Activated CD8-positive, alpha-beta T cell treated with anti-CD3 and anti-CD28 coated beads for 36 hours (primary cell): Measurements from ENCODE around the gene WIPF1. TPM values are rescaled to one million over a fixed set of nuclear protein-coding genes. Genes with fewer than 3 reads are reported as not detected.

Experiments used
- ATAC-seq: fragments of 200-7000 bp; cut with Tn5 transposase; one replicate; pipeline ENCODE4 v1.10.0; 2021; ENCODE audit warnings: mild to moderate bottlenecking, moderate library complexity
- CTCF ChIA-PET: fragments of 350-600 bp; sonication (Branson Sonifier 250); formaldehyde crosslinking; loops from one replicate; lab custom pipeline; 2021; ENCODE audit warnings: antibody characterized with exemption; lab: Charles Lee
- POLR2A ChIA-PET: fragments of 350-600 bp; sonication (Branson Sonifier 250); formaldehyde crosslinking; loops from one replicate; lab custom pipeline; 2021; ENCODE audit warnings: antibody characterized with exemption; lab: Charles Lee
- DNase-seq: peaks from one replicate; pipeline ENCODE4 v3.0.0-alpha.2; 2020
- H3K27ac Mint-ChIP-seq: one replicate; pipeline ENCODE4 v1.8.0; 2021; ENCODE audit warnings: mild to moderate bottlenecking, mixed read lengths
- H3K27me3 Mint-ChIP-seq: one replicate; pipeline ENCODE4 v1.8.0; 2021; ENCODE audit warnings: mixed read lengths
- H3K36me3 Mint-ChIP-seq: one replicate; pipeline ENCODE4 v1.8.0; 2021; ENCODE audit warnings: low read depth, mixed read lengths
- H3K4me1 Mint-ChIP-seq: one replicate; pipeline ENCODE4 v1.8.0; 2021; ENCODE audit warnings: low read depth, mixed read lengths
- H3K4me3 Mint-ChIP-seq: one replicate; pipeline ENCODE4 v1.8.0; 2021; ENCODE audit warnings: mild to moderate bottlenecking, moderate library complexity, mixed read lengths
- H3K9me3 Mint-ChIP-seq: one replicate; pipeline ENCODE4 v1.8.0; 2021; ENCODE audit warnings: mixed read lengths
- CTCF ChIP-seq: fragments of 200-600 bp; IDR thresholded peaks from one replicate; pipeline ENCODE4 v1.8.0; 2022; ENCODE audit warnings: antibody characterized with exemption, mild to moderate bottlenecking
- intact Hi-C: fragments of 100-400 bp; cut with micrococcal nuclease; formaldehyde crosslinking; loops from one replicate; pipeline ENCODE4 v1.10.0; 2022
- total RNA-seq, 2 experiments: library from RNA; stranded (reverse); gene quantifications; one replicate each; pipeline ENCODE4 v1.2.3, GENCODE V29; 2021

Gene WIPF1
- total RNA-seq, 2 experiments from 2014 or later: 361 to 365 TPM

DNA sequence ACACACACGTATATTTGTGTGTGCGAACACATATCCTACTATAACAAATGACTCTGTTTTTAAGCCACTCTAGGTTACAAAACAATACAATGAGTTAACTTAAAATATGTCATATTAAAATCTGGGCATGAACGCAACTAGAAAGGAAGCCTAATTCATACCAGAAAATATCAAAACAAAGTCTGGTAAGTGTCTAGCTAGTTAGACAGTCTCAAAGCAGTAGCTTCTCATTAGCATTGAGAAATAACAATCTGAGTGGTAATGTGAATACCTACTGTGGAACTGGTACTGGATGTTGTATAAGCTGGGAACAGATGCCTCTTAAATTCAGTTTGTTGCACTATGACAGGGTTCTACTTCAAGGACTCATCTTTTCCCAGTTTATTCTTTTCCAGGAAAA, 32.5 kb upstream of the WIPF1 start:
- intact Hi-C loops: loop anchor here (2.0 kb wide), 1 partner anchor 13 kb away; no protein-coding TSS in a partner anchor
- peaks cover 64% of the 10 kb centered on the region for H3K4me1 Mint-ChIP-seq
- peaks cover 75% of the 10 kb centered on the region for H3K36me3 Mint-ChIP-seq
- H3K27me3 Mint-ChIP-seq: no peaks in the 10 kb centered on the region
- H3K27ac Mint-ChIP-seq: peak overlapping the region; percentile 99
- DNase-seq (no peak), ATAC-seq (no peak)
- H3K4me3 Mint-ChIP-seq: peak overlapping the region; percentile 85
- TF ChIP-seq CTCF: no peak
- POLR2A ChIA-PET: interaction anchor here (1.1 to 14.4 kb wide), 3 partner anchors 19 to 51 kb away, joined by 3 to 283 read pairs (median 198); partner anchors contain the start of gene WIPF1
- CTCF ChIA-PET: interaction anchor here (0.7 to 2.0 kb wide), 5 partner anchors 13 to 56 kb away, joined by 3 to 6 read pairs (median 4); no protein-coding TSS in a partner anchor
- H3K9me3 Mint-ChIP-seq: no peaks in the 10 kb centered on the region

GRCh38 chr2:174629506-174629905, 31.9 kb upstream of the WIPF1 start:
- intact Hi-C loops: no loop called here
- Mint-ChIP-seq H3K9me3 (no peaks in the 10 kb centered on the region), H3K36me3 (peaks cover 80% of the 10 kb centered on the region), H3K4me1 (peaks cover 64% of the 10 kb centered on the region), H3K27me3 (no peaks in the 10 kb centered on the region), H3K4me3 (peak overlapping the region; percentile 85), H3K27ac (peak overlapping the region; percentile 99)
- no peak for TF ChIP-seq CTCF
- ATAC-seq (no peak), DNase-seq (peak; percentile 53)
- ChIA-PET POLR2A (interaction anchor here (1.1 to 14.4 kb wide), 3 partner anchors 18 to 52 kb away, joined by 3 to 283 read pairs (median 198); partner anchors contain the start of gene WIPF1), CTCF (interaction anchor here (1.1 to 1.9 kb wide), 7 partner anchors 12 to 58 kb away, joined by 3 to 8 read pairs (median 4); no protein-coding TSS in a partner anchor)

DNA sequence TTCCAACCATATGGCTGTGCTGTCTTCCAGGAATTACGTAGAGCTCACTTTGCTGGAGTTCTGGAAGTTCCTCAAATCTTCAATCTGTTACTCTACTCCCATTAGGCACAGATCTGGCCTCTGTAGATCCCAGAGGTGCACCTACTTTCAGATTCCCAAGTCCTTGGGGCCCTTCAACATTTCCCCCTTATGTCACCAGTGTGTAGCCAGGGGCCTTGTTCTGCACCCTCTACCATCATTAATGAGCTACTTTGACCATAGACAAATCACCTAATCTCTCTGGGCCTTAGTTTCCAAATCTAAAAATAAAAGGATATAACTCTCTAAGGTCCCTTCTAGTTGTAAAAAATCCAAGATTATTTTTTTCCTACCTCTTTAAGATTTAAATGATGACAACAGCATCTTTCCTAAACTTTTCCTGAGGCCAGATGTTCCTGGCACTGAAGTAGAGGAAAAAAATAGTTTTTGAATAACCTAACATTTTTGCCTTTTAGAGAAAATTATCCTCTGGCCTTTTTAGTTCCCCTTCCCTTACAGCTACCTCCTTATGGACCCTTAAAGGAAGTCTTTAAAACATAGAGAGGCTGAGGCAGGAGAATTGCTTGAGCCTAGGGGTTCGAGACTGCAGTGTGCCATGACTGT, 31.0 kb upstream of the WIPF1 start:
- no peaks in the 10 kb centered on the region for H3K9me3 Mint-ChIP-seq
- H3K36me3 Mint-ChIP-seq: peaks cover 83% of the 10 kb centered on the region
- no peak overlapping the region for H3K4me3 Mint-ChIP-seq
- CTCF ChIA-PET: interaction anchor here (0.7 to 1.9 kb wide), 7 partner anchors 11 to 59 kb away, joined by 3 to 8 read pairs (median 4); partner anchors contain the start of gene WIPF1
- ATAC-seq: no peak
- DNase-seq: no peak
- H3K27me3 Mint-ChIP-seq: no peaks in the 10 kb centered on the region
- POLR2A ChIA-PET: interaction anchor here (1.4 to 14.4 kb wide), 3 partner anchors 17 to 53 kb away, joined by 3 to 283 read pairs (median 198); partner anchors contain the start of gene WIPF1
- H3K27ac Mint-ChIP-seq: peak overlapping the region; percentile 59
- intact Hi-C loops: no loop called here
- peaks cover 72% of the 10 kb centered on the region for H3K4me1 Mint-ChIP-seq
- TF ChIP-seq CTCF: no peak

DNA sequence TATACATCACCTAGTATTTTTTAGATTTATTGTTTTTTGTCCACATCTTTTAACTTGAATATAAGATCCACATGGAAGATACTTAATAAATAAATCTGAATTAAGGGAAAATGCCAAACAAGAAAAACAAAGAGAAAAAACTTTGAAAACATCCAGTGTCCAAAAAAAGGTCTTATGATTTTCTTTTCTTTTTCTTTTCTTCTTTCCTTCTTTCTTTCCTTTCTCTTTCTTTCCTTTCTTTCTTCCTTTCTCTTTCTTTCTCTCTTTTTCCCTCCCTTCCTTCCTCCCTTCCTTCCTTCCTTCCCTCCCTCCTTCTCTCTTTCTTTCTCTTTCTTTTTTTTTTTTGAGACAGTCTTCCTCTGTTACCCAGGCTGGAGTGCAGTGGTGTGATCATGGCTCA, 29.6 kb upstream of the WIPF1 start:
- DNase-seq (no peak), ATAC-seq (no peak)
- POLR2A ChIA-PET: interaction anchor here (14.4 kb wide), 1 partner anchor 16 kb away, joined by 283 read pairs; no protein-coding TSS in a partner anchor
- Mint-ChIP-seq H3K36me3 (peaks cover 73% of the 10 kb centered on the region), H3K27ac (peak overlapping the region; percentile 70), H3K4me1 (peaks cover 78% of the 10 kb centered on the region), H3K9me3 (no peaks in the 10 kb centered on the region), H3K27me3 (no peaks in the 10 kb centered on the region), H3K4me3 (no peak overlapping the region)
- TF ChIP-seq CTCF: no peak
- intact Hi-C loops: no loop called here
- CTCF ChIA-PET: interaction anchor here (1.3 kb wide), 1 partner anchor 18 kb away, joined by 4 read pairs; no protein-coding TSS in a partner anchor
